Measurements from ENCODE around the gene LAMTOR3.
"Not testable (repeated sequence)": the region's sequence is repeated elsewhere in the genome, so short reads cannot be mapped to it uniquely, and the experiment has no call there.

The LAMTOR3 gene

DNA sequence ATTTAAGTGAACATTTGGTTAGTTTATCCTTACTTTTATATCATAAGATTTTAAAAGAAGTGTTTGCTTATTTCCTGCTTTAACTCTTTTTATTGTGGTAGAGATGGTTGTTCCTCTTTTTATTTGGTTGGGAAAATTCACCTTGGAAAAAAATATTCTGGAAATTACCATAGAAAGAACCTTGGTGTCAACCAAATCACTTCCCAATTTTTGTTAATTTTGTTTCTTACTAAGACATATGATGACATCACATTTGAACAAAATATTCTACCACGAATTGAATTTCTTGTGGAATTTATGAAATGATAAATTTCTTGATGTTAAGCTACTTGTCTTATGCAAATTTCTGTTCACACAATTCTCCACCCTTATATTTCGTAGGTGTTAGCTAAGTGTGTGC lies 33.7 kb downstream of the LAMTOR3 start:
- no peak for DNase-seq

GRCh38 chr4:99859618-99860017 lies 34.6 kb downstream of the LAMTOR3 start:
- no peak for DNase-seq

- DNase-seq = no peak
These were observed 36.9 kb downstream of the LAMTOR3 start for GRCh38 chr4:99857307-99857706.

DNA sequence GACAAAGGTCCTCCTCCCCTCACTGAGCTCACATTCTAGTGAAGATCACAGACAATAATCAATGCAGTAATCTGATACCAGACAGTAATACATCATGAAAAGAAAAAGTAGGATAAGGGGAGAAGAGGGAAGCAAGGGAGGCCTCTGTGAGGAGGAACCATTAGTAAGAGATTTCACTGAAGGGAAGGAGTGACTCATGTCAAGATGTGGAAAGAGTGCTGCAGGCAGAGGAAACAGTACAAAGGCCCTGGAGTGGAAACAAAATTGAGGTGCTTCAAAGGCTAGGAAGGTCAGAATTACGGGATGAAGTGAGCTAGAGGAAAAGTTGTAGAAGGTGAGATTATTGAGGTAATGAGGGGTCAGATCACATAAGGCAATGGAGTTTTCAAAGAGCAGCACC lies 38.1 kb downstream of the LAMTOR3 start:
- no peak for DNase-seq

- no peak for DNase-seq
These were observed 38.5 kb downstream of the LAMTOR3 start for GRCh38 chr4:99855678-99856077.

- no peak for DNase-seq
These were observed 40.2 kb downstream of the LAMTOR3 start for GRCh38 chr4:99853999-99854398.

- DNase-seq = no peak
These were observed 41.0 kb downstream of the LAMTOR3 start for GRCh38 chr4:99853190-99853589.

GRCh38 chr4:99852199-99852749 lies 42.0 kb downstream of the LAMTOR3 start:
- no peak for DNase-seq

- DNase-seq = no peak
These were observed 45.6 kb downstream of the LAMTOR3 start for GRCh38 chr4:99848591-99849001.

DNA sequence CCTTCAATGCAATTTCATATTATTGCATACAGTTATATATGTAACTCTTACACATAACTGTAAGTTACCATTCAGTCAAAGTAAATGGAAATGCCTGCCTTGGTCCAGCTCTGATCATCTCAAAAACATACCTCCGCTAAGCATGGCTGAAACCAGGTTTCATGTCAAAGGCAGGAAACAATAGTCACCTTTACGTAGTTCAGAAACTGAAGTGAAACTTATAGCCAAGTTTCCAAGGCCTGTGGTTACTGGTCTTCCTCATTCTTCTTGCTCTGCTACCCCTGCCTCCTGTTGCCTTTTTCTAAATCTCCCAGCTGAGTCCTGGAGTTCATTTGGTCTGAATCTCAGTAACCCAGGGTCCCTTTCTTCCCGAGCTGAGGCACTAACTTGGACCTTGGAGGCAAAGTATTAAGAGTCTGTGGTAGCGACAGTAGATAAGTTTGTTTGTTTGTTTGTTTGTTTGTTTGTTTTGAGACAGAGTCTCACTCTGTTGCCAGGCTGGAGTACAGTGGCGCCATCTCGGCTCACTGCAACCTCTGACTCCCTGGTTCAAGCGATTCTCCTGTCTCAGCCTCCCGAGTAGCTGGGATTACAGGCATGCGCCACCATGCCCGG lies 46.8 kb downstream of the LAMTOR3 start:
- DNase-seq = no peak

DNA sequence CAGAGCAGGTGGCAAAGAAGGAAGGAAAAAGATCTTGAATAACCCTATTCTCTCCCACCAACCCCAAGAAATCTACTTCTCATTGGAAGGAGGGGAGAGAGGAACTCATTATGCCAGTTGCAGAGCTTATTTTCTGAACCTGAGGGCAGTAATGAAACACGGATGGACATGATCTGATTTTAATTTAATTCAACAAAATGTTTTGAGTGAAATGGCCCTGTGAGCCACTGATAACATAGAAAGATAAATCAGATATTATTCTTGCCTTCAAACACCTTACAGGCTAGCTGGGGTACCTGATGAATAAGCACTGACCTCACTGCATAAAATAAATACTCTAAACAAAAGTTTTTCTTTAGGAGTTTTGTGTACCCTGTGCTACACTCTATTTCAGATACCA lies 47.3 kb downstream of the LAMTOR3 start:
- no peak for DNase-seq

DNA sequence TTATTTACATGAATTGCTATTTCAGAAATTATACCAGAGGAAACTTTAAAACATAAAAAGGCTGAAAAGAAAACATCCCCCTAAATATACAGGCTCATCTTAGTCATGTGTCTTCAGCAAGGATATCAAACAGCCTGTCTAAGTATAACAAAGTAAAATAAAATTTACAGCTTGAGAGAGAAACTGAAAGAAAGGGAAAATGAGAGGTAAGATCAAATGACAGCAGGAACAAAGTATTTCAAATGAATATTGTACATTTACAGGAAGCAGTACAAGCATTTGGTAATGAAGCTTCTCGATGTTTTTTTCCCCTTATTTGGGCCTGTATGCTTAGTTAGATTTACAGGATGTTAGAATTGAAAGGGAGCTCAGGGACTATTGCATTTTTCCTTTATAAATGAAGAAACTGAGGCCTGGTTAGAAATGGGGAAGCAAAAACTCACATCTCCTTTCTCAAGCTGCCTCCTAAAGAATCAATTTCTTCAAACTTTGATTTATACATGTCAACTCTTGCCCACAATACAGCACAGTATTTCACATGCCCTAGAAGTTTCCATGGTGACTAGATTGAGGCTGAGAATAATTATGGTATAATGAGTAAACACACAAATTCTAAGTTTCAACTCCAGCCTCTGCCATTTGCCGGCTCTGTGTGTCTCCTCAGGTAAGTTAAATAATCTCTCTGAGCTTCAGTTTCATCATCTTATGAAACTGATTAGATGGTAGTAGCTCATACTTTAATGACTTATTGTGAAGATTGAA lies 48.3 kb downstream of the LAMTOR3 start:
- no peak for DNase-seq

GRCh38 chr4:99845179-99845578 lies 49.0 kb downstream of the LAMTOR3 start:
- no peak for DNase-seq

DNA sequence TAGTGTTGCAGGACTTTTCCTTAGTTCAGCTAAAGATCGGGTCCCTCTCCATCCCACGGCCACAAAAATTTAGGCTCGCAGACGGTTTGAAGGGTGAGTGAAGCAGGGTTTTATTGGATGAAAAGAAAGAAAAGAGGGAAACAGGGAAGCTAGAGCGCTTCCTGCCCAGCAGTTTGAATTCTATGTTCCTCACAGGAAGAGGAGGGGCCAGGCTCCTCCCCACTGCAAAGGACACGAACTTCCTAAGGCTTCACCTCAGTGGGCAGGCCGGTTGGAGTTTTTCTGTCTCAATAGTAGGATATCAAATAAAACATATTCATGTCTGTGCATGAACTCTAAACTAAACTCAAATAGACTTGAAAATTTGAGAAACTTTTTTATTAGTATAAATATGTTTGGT lies 50.2 kb downstream of the LAMTOR3 start:
- DNase-seq = no peak

- no peak for DNase-seq
These were observed 50.8 kb downstream of the LAMTOR3 start for GRCh38 chr4:99843413-99843812.

DNA sequence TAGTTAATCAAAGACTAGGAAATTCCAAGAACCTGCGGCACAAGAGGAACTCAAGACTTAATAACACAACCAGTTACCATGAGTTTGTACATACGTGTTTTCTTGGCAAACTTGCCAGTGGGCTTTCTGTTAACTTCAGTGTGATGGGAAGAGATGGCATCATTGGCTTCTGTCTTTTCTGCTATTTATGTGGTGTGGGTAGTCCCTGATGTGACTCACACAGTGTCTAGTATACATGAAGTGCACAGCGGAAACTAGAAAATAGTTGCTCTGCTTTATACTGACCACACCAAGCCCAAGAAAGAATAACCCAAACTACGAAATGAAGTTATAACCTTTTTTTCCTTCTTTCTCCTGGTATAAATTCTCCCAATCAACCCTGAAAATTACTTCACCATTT lies 53.1 kb downstream of the LAMTOR3 start:
- DNase-seq = no peak

- DNase-seq = no peak
These were observed 55.3 kb downstream of the LAMTOR3 start for GRCh38 chr4:99838927-99839326.

- DNase-seq = no peak
These were observed 58.3 kb downstream of the LAMTOR3 start for GRCh38 chr4:99835942-99836341.

DNA sequence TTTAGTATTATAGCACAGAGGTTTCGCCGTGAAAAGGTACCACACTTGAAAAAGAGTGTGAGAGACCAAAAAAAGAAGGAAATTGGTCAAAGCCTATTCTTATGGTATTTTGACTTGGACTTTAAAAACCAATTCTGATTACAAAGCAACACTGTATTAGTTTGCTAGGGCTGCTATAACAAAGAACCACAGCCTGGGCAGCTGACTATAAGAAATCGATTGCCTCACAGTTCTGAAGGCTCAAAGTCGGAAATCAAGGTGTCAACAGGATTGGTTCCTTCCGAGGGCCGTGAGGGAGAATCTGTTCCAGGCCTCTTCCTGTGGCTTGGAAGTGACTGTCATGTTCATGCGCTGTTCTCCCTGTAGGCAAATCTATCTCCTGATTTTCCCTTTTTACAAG lies 59.7 kb downstream of the LAMTOR3 start:
- DNase-seq = no peak

- DNase-seq = no peak
These were observed 60.5 kb downstream of the LAMTOR3 start for GRCh38 chr4:99833756-99834155.

GRCh38 chr4:99832758-99833157 lies 61.5 kb downstream of the LAMTOR3 start:
- DNase-seq = no peak

DNA sequence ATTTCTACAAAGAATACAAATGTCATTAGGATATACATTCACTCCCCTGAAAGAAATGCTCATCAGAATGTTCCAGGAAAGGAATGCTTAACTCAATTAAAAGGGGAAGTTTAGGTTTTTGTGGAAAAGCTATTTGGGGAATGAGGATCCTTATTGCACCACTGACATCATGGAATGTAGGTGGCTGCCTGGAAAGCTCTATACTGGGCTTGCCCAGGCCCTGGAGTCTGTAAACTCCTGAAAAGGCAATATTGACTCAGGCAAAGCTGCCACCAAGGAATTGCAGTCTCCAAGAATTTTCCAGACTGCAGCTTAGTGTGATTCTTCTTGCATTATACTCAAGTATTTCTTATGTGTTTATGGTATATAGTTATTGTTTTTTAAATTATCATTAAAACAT lies 61.9 kb downstream of the LAMTOR3 start:
- no peak for DNase-seq

- not testable (repeated sequence) for DNase-seq
These were observed 64.2 kb downstream of the LAMTOR3 start for GRCh38 chr4:99830051-99830450.

DNA sequence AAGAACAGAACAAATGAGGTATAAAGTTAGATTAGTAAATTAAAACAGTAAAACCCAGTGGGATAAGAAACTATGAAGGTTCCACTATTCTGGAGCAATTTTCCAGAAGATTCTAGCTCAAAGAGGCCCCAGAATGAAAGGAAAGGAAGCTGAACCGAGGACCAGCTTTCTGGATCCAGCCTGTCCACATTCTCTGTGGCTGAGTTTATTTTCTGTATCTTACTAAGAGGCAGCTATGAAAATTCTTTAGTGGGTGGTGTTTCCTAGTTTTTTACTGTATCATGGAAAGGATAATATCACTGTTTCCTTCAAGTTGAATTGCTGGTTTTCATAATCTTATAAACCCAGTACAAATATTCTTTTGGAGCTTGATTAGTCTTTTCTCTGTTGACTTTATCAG lies 65.8 kb downstream of the LAMTOR3 start:
- no peak for DNase-seq
